ENCODE data around the gene PLPPR1. TPM values are rescaled to one million over a fixed set of nuclear protein-coding genes. Genes with fewer than 3 reads are reported as not detected.

Gene PLPPR1
- total and polyA plus RNA-seq, 2 of the 4 experiments (the other 2 are of a cell fraction), result not detected

GRCh38 chr9:101119206-101119819 is 90.8 kb downstream of the PLPPR1 start:
- no peaks in the 10 kb centered on the region for H3K27me3 ChIP-seq (ENCODE audit: control insufficient read depth, insufficient read depth, low read length)
- H2BK20ac ChIP-seq (ENCODE audit: low read depth, low read length), result no peak overlapping the region
- no peak overlapping the region for H3K18ac ChIP-seq (ENCODE audit: low read depth, low read length)
- no peak overlapping the region for H3K14ac ChIP-seq (replicated peaks; ENCODE audit: low read depth, low read length)
- WGBS, 2 experiments (ENCODE audit: extremely low coverage in 2 of 2, insufficient read length in 1 of 2), result 0% methylated on average over 1 of the region's 3 CpGs; no CpG with 5 or more reads in 1 of the 2 experiments
- no peak overlapping the region for H2AK5ac ChIP-seq (ENCODE audit: low read depth, low read length)
- H4K8ac ChIP-seq (ENCODE audit: low read depth in 2 of 2, low read length in 2 of 2), result no peak overlapping the region
- CTCF ChIA-PET, result interaction anchor here (1.0 to 1.2 kb wide), 2 partner anchors 10 to 192 kb away, joined by 3 to 4 read pairs; no protein-coding TSS in a partner anchor
- no TSS peak for BruUV-seq (replicated peaks)
- no peak overlapping the region for H3K4ac ChIP-seq (ENCODE audit: low read depth, low read length)
- in situ Hi-C loops (cut with MboI; ENCODE audit: low sequenced_read_pairs) (no loop called here), dilution Hi-C loops (cut with HindIII; ENCODE audit: low sequenced_read_pairs, unreplicated experiment) (no loop called here), intact Hi-C loops (cut with micrococcal nuclease) (no loop called here)
- no peak overlapping the region for H3K27ac ChIP-seq (ENCODE audit: insufficient read depth, low read length)
- TF ChIP-seq MAFK (IDR thresholded peaks at IDR 0.05; ENCODE audit: low read depth, low read length), result no peak
- peak; percentile 22; the same call in 1 of the 2 replicates for TF ChIP-seq SMC3 (IDR thresholded peaks at IDR 0.05; ENCODE audit: low read depth, low read length)
- no peak for TF ChIP-seq CEBPB (IDR thresholded peaks at IDR 0.05; ENCODE audit: low read depth, low read length)
- TF ChIP-seq MAZ (IDR thresholded peaks at IDR 0.05; ENCODE audit: borderline replicate concordance, low read depth, low read length), result no peak
- TF ChIP-seq RAD21 (IDR thresholded peaks at IDR 0.05; ENCODE audit: low read length), result peak; percentile 48; the same call in 1 of the 2 replicates
- TF ChIP-seq CTCF (conservative IDR thresholded peaks at IDR 0.05; ENCODE audit: low read depth, low read length), result peak; percentile 52
- H3K4me3 ChIP-seq (ENCODE audit: insufficient read depth, low read depth, low read length), result no peak overlapping the region
- H3K9ac ChIP-seq (ENCODE audit: low read depth, low read length), result no peak overlapping the region
- no peak overlapping the region for H2AFZ ChIP-seq (replicated peaks; ENCODE audit: low read length, poor library complexity)
- H4K5ac ChIP-seq (ENCODE audit: low read depth, low read length), result no peak overlapping the region
- H3K4me1 ChIP-seq (ENCODE audit: control insufficient read depth, insufficient read depth, low read length), result no peaks in the 10 kb centered on the region
- no peak overlapping the region for H2BK15ac ChIP-seq (ENCODE audit: low read depth, low read length)
- no peak overlapping the region for H3K56ac ChIP-seq (ENCODE audit: extremely low read depth, insufficient read depth, low read length)
- H3K79me1 ChIP-seq (ENCODE audit: low read depth in 1 of 2, low read length in 2 of 2), result no peaks in the 10 kb centered on the region
- H2BK120ac ChIP-seq (ENCODE audit: low read depth, low read length), result no peak overlapping the region
- H3K9me1 ChIP-seq (ENCODE audit: insufficient read depth, low read length), result no peaks in the 10 kb centered on the region
- H3K23ac ChIP-seq (ENCODE audit: low read depth, low read length), result no peak overlapping the region
- no peaks in the 10 kb centered on the region for H3K36me3 ChIP-seq (ENCODE audit: control insufficient read depth, insufficient read depth, low read length)
- no peaks in the 10 kb centered on the region for H4K20me1 ChIP-seq (ENCODE audit: insufficient read depth, low read length)
- DNase-seq (no peak), ATAC-seq (ENCODE audit: low read depth) (no peak)
- H3K4me2 ChIP-seq (ENCODE audit: low read depth, low read length), result no peak overlapping the region
- POLR2A ChIA-PET (ENCODE audit: unreplicated experiment), result no interaction called here
- no peak overlapping the region for H2AK9ac ChIP-seq (replicated peaks; ENCODE audit: low read depth, low read length, poor library complexity)
- H3K9me3 ChIP-seq (ENCODE audit: control insufficient read depth, insufficient read depth, low read length), result no peaks in the 10 kb centered on the region; the same call in 1 of the 2 replicates
- no peak overlapping the region for H4K91ac ChIP-seq (ENCODE audit: insufficient read depth, low read depth, low read length)
- H2BK5ac ChIP-seq (ENCODE audit: low read depth, low read length, poor library complexity, severe bottlenecking), result no peak overlapping the region
